HuH-7.5 (cell line): ENCODE measurements around the gene EPM2AIP1.
"Not testable (repeated sequence)": the region's sequence is repeated elsewhere in the genome, so short reads cannot be mapped to it uniquely, and the experiment has no call there.

Experiments used
- DNase-seq: peaks from one replicate; pipeline ENCODE4 v3.0.0; 2011; ENCODE audit warnings: low spot score

The EPM2AIP1 gene

GRCh38 chr3:36993326-36994283 is 674 bp upstream of the EPM2AIP1 start, which contains the start of gene MLH1:
Gene MLH1 (plus strand): TSS chr3:36993518. CDS start chr3:36993548, 30 bp downstream.
- DNase-seq, result peak; percentile 79

GRCh38 chr3:36991923-36992805 is 767 bp downstream of the EPM2AIP1 start:
- no peak for DNase-seq

GRCh38 chr3:36991147-36991546 is 1.8 kb downstream of the EPM2AIP1 start:
- DNase-seq, result no peak

GRCh38 chr3:36989568-36989967 is 3.4 kb downstream of the EPM2AIP1 start:
- no peak for DNase-seq

GRCh38 chr3:36989005-36989404 is 3.9 kb downstream of the EPM2AIP1 start:
- no peak for DNase-seq

DNA sequence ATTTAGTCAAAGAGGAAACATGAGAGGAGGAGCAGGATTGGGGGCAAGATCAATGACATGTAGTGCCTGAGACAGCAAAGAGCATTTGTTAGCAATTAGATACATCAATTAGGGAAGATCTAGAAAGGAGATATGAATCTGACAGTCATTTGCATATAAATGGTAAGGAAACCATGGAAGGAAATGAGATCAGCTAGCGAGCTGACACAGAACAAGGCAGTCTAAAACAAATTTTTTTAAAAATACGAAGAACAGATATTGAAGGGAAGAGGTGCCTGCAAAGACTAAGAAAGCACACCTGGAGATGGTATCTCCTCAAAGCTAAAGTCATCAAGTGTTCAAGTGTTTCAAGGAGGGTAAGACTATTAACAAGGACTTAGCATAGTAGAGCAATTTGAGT is 4.6 kb downstream of the EPM2AIP1 start:
- DNase-seq, result no peak

GRCh38 chr3:36981006-36981405 is 11.9 kb downstream of the EPM2AIP1 start:
- DNase-seq, result no peak

DNA sequence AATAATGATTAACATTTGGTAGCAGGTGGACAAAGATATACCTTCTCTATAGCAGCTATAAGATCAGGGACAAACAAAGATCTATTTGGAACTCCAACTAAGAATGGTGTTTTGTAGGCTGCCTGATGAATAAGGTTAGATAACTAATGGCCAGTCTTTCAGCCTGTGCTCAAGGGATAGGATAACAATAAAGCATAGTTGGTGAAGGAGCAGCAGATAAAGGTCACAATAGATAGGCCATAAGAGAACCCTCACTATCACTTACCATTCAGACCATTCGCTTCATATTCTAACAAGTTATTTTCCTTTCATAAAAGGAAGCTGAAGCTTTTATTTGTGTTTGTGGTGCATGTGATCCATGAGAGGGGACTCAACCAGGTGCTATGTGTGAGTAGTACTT is 19.8 kb downstream of the EPM2AIP1 start:
- no peak for DNase-seq

DNA sequence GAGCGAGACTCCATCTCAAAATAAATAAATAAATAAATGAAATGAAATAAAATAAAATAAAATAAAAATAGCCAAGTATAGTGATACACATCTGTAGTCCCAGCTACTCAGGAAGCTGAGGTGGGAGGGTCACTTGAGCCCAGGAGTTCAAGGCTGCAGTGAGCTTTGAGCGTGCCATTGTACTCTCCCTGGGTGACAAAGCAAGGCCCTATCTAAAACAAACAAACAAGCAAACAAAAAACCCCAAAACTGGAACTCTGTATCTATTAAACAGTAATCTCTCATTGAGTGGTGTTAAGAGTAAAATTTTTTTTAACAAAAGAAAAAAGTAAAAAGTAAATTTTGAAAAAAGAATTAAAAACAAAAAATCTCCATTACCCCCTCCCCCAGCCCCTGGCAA is 20.8 kb downstream of the EPM2AIP1 start:
- DNase-seq, result no peak

- DNase-seq, result no peak
Observed at GRCh38 chr3:36969540-36970432, 23.1 kb downstream of the EPM2AIP1 start.

- no peak for DNase-seq
Observed at GRCh38 chr3:36969085-36969484, 23.8 kb downstream of the EPM2AIP1 start.

DNA sequence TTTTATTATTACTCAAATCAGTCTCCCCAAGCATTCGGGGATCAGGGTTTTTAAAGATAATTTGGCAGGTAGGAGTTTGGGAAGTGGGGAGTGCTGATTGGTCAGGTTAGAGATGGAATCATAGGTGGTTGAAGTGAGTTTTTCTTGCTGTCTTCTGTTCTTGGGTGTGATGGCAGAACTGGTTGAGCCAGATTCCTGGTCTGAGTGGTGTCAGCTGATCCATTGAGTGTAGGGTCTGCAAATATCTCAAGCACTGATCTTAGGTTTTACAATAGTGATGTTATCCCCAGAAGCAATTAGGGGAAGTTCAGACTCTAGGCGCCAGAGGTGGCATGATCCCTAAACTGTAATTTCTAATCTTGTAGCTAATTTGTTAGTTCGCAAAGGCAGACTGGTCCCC is 27.5 kb downstream of the EPM2AIP1 start:
- DNase-seq, result no peak

DNA sequence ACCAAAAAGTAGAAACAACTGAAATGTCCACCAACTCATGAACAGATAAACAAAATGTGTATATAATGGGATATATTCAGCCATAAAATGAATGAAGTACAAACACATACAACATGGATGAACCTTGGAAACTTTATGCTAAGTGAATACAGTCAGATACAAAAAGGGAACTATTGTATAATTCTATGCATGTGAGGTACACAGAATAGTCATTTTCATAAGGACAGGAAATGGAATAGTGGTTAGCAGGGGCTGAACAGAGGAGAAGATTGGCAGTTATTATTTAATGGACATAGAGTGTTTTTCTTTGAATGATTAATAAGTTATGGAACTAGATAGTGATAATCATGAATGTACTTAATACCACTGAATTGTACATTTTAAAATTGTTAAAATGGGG is 28.1 kb downstream of the EPM2AIP1 start:
- DNase-seq, result no peak

GRCh38 chr3:36964331-36964730 is 28.6 kb downstream of the EPM2AIP1 start:
- DNase-seq, result no peak

- DNase-seq, result not testable (repeated sequence)
Observed at GRCh38 chr3:36963008-36963407, 29.9 kb downstream of the EPM2AIP1 start.

GRCh38 chr3:36960502-36960901 is 32.4 kb downstream of the EPM2AIP1 start:
- DNase-seq, result no peak

DNA sequence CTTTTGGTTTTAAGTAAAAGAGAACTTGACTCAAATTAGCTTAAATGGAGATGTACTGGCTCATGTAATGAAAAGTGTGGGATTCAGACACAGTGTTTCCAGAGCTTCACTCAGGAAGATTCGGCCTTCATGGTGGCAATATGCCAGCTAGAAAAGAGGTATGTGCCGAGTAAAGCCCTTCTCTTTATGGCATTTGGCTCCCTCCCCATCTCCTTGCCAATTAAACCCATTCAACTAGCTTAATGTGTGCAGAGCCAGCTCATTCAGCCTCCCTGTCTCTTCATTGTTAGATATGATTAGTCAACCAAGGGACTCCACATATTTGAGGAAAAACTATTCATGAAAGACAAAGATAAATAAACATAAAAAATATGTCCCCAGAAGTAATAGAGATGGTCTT is 33.1 kb downstream of the EPM2AIP1 start:
- DNase-seq, result no peak

DNA sequence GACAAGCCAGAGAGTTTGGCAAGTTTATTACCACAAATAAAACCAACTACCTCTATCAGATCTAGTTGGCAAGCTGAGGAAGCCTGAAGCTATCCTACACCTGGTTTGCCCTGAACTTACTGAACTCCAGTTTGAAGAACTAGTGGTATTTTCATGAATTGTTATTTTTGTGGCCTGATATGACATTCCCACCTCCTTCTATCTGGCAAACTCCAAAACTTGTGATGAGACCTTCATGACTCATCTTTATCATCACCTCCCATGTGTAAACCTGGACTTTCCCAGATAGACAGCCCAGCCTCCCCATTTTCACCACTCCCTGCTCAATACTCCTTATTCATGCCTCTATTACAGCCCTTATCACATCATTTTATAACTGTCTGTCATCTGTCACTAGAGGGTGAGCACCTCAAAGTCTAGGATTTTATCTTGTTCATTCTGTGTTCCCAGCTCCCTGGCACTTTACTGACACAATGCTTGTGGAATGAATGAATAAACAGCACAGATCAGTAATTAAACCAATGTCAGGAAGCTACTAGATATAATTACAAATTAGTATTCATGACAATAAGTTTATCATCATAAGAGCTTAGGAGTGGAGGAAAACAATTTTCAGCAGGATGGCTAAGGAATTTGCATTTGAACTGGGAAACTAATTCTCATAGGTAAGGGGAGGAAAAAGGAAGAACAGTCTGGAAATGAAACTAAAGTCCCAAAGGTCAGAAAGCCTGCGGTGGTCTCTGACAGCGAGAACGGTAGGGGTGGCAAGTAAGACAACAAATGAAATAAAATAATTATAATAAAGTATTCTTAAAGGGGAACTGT is 34.9 kb downstream of the EPM2AIP1 start:
- DNase-seq, result no peak

DNA sequence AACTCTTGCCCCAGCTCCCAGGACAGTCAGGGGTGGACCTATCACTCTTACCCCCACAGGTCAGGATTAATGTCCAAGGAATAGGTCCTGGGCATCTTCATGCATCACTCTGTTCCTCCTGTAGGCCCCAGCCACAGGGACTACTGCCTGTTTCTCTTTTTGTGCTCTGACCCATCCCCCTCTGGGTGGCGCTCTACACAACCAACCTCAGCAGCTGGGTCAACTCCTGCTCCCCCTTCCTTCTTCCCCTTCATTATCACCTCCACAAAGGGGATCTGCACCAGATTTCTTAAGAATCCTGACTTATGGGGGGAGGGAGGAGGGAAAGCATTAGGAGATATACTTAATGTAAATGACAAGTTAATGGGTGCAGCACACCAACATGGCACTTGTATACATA is 35.9 kb downstream of the EPM2AIP1 start:
- DNase-seq, result no peak

DNA sequence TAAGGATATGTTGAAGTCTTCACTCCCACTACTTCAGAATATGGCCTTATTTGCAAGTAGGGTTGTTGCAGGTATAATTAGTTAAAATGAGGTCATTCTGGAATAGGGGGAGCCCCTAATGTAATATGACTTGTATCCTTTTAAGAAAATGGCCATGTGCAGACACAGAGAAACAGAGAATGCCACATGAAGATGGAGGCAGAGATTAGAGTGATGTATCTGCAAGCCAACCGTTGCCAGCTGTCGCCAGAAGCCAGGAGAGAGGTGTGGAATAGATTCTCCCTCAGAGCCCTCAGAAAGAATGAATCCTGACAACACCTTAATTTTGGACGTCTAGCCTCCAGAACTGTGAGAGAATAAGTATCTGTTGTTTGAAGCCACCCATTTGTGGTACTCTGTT is 36.8 kb downstream of the EPM2AIP1 start:
- DNase-seq, result no peak
